HepG2 (cell line): ENCODE measurements around the gene CENPP. TPM values are rescaled to one million over a fixed set of nuclear protein-coding genes. Genes with fewer than 3 reads are reported as not detected.

Source experiments
- CAMTA2 ChIP-seq: sonication (generic); formaldehyde crosslinking; IDR thresholded peaks from 2 replicates; pipeline ENCODE4 v1.4.0; 2020; ENCODE audit warnings: mild to moderate bottlenecking, missing genetic modification reagents, borderline replicate concordance
- KLF12 ChIP-seq: sonication (generic); formaldehyde crosslinking; IDR thresholded peaks from 2 replicates; pipeline ENCODE4 v1.4.0; 2020; ENCODE audit warnings: missing genetic modification reagents, borderline replicate concordance
- NFE2L2 ChIP-seq: fragments of 150-350 bp; IDR thresholded peaks from 2 replicates; pipeline ENCODE4 v1.6.1; 2014; ENCODE audit warnings: low read length
- SRSF1 ChIP-seq: fragments of 200-400 bp; formaldehyde crosslinking; optimal IDR thresholded peaks from 2 replicates; pipeline ENCODE3; 2017; ENCODE audit warnings: mild to moderate bottlenecking, low read depth, low read length, moderate library complexity
- TOE1 ChIP-seq: sonication (generic); formaldehyde crosslinking; IDR thresholded peaks from 2 replicates; pipeline ENCODE4 v1.4.0; 2020; ENCODE audit warnings: mild to moderate bottlenecking, missing genetic modification reagents
- XBP1 ChIP-seq: sonication (generic); formaldehyde crosslinking; IDR thresholded peaks from 2 replicates; pipeline ENCODE4 v1.5.0; 2020; ENCODE audit warnings: missing genetic modification reagents
- ZFP41 ChIP-seq: sonication (generic); formaldehyde crosslinking; IDR thresholded peaks from 2 replicates; pipeline ENCODE4 v1.4.0; 2020; ENCODE audit warnings: mild to moderate bottlenecking, missing genetic modification reagents, borderline replicate concordance
- ZNF468 ChIP-seq: sonication (generic); formaldehyde crosslinking; IDR thresholded peaks from 2 replicates; pipeline ENCODE4 v1.8.0; 2022; ENCODE audit warnings: mild to moderate bottlenecking, moderate library complexity, missing genetic modification reagents
- ZNF788 ChIP-seq: sonication (generic); formaldehyde crosslinking; IDR thresholded peaks from 2 replicates; pipeline ENCODE4 v1.5.0; 2020; ENCODE audit warnings: mild to moderate bottlenecking, missing genetic modification reagents, borderline replicate concordance
- polyA plus RNA-seq, 8 experiments: library from polyadenylated mRNA; depleted of rRNA in 3 of 8; stranded (reverse) in 7 of 8; unstranded in 1 of 8; fragments of >200 nt; fragmentation: Illumina TruSeq in 4 of 8; extraction: Trizol in 4 of 8; gene quantifications; 2 replicates each; pipeline versions ENCODE4 v1.2.1 to v1.2.3, GENCODE V29; 2011 to 2016; ENCODE audit warnings: low read depth in 4 of 8, missing spikeins in 1 of 8, mixed read lengths in 1 of 8; ENCODE audit not compliant: insufficient read depth in 1 of 8
- total RNA-seq, 5 experiments: library from RNA; depleted of rRNA; stranded (reverse); fragments of >200 nt; fragmentation: Illumina TruSeq; extraction: Trizol; gene quantifications; 2 replicates each; pipeline ENCODE4 v1.2.3, GENCODE V29; 2016; ENCODE audit warnings: low read depth in 1 of 5
- TF ChIP-seq, protein P1 (sequence below): sonication (generic); formaldehyde crosslinking; IDR thresholded peaks from 2 replicates; pipeline ENCODE4 v1.5.0; 2020; ENCODE audit warnings: missing genetic modification reagents, mild to moderate bottlenecking, borderline replicate concordance
- TF ChIP-seq, protein P2 (sequence below): IDR thresholded peaks from 2 replicates; pipeline ENCODE4 v1.6.1; 2016
- TF ChIP-seq, protein P3 (sequence below): sonication (generic); formaldehyde crosslinking; IDR thresholded peaks from 2 replicates; pipeline ENCODE4 v1.4.0; 2020; ENCODE audit warnings: mild to moderate bottlenecking, missing genetic modification reagents
- TF ChIP-seq, protein P4 (sequence below): sonication (generic); formaldehyde crosslinking; IDR thresholded peaks from 2 replicates; pipeline ENCODE4 v1.5.0; 2020; ENCODE audit warnings: mild to moderate bottlenecking, low read depth, missing genetic modification reagents, borderline replicate concordance
- TF ChIP-seq, protein P5 (sequence below): sonication (generic); formaldehyde crosslinking; IDR thresholded peaks from 2 replicates; pipeline ENCODE4 v1.5.1; 2020; ENCODE audit warnings: mild to moderate bottlenecking, missing genetic modification reagents, moderate library complexity
- TF ChIP-seq, protein P6 (sequence below): sonication (generic); formaldehyde crosslinking; IDR thresholded peaks from 2 replicates; pipeline ENCODE4 v1.4.0; 2020; ENCODE audit warnings: low read depth, missing genetic modification reagents
- TF ChIP-seq, protein P7 (sequence below): sonication (generic); formaldehyde crosslinking; IDR thresholded peaks from 2 replicates; pipeline ENCODE4 v1.5.0; 2020; ENCODE audit warnings: missing genetic modification reagents

Gene CENPP
- total and polyA plus RNA-seq, 2 of the 13 experiments (the other 11 are each of a cell fraction or from before 2014, with no cell fraction given) = 2.0 to 11.4 TPM

DNA sequence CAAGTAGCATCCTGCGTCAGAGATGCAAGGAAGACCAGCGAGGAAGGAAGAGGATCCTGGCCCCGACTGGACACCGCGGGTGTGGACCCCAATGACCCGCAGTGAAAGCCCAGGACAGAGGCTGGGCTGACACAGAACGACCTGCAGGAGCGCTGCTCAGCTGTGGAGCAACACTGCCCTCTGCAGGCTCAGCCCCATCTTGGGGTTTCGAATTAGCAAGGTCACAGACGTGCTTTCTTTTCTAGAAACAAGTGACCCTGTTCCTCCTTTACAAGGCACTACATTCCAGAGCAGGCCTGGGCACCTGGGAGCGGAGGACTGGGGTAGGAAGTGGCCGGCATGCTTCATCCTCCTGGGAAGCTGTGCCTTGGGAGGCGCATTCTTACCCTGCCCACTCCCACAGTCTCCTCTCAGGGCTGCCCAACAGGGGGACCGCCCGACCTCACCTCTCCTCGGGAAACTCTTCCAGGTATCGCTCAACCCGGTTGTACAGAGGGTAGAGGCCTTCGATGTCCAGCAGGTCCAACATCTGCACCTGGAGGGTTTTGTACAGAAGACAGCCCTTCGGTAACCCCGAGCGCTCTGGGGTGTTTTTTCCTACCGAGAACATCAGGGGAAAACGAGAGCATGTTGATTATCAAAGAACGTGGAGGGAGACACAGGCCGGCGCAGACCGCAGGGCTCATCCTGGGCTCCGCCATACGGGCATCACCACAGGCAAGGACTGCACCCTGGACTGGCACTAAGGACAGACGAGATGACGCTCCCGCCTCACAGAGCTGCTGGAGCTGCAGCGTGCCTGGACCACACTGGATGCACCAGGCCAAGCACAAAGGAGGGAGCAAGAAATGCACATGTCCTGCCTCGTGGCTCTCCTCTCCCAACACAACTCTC lies 309.2 kb downstream of the CENPP start (continued):
- TF ChIP-seq SRSF1 = no peak
- TF ChIP-seq, protein P1, sequence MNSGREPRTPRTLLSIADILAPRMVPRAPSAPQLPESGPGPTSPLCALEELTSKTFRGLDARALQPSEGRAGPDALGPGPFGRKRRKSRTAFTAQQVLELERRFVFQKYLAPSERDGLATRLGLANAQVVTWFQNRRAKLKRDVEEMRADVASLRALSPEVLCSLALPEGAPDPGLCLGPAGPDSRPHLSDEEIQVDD = no peak
- TF ChIP-seq, protein P2, sequence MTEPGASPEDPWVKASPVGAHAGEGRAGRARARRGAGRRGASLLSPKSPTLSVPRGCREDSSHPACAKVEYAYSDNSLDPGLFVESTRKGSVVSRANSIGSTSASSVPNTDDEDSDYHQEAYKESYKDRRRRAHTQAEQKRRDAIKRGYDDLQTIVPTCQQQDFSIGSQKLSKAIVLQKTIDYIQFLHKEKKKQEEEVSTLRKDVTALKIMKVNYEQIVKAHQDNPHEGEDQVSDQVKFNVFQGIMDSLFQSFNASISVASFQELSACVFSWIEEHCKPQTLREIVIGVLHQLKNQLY (CRISPR knock-in tag) = no peak
- TF ChIP-seq CAMTA2 (CRISPR knock-in tag) = no peak
- TF ChIP-seq, protein P3, sequence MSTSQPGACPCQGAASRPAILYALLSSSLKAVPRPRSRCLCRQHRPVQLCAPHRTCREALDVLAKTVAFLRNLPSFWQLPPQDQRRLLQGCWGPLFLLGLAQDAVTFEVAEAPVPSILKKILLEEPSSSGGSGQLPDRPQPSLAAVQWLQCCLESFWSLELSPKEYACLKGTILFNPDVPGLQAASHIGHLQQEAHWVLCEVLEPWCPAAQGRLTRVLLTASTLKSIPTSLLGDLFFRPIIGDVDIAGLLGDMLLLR = no peak
- TF ChIP-seq, protein P4, sequence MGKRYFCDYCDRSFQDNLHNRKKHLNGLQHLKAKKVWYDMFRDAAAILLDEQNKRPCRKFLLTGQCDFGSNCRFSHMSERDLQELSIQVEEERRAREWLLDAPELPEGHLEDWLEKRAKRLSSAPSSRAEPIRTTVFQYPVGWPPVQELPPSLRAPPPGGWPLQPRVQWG (CRISPR knock-in tag) = no peak
- no peak for TF ChIP-seq XBP1 (CRISPR knock-in tag)
- TF ChIP-seq, protein P5, sequence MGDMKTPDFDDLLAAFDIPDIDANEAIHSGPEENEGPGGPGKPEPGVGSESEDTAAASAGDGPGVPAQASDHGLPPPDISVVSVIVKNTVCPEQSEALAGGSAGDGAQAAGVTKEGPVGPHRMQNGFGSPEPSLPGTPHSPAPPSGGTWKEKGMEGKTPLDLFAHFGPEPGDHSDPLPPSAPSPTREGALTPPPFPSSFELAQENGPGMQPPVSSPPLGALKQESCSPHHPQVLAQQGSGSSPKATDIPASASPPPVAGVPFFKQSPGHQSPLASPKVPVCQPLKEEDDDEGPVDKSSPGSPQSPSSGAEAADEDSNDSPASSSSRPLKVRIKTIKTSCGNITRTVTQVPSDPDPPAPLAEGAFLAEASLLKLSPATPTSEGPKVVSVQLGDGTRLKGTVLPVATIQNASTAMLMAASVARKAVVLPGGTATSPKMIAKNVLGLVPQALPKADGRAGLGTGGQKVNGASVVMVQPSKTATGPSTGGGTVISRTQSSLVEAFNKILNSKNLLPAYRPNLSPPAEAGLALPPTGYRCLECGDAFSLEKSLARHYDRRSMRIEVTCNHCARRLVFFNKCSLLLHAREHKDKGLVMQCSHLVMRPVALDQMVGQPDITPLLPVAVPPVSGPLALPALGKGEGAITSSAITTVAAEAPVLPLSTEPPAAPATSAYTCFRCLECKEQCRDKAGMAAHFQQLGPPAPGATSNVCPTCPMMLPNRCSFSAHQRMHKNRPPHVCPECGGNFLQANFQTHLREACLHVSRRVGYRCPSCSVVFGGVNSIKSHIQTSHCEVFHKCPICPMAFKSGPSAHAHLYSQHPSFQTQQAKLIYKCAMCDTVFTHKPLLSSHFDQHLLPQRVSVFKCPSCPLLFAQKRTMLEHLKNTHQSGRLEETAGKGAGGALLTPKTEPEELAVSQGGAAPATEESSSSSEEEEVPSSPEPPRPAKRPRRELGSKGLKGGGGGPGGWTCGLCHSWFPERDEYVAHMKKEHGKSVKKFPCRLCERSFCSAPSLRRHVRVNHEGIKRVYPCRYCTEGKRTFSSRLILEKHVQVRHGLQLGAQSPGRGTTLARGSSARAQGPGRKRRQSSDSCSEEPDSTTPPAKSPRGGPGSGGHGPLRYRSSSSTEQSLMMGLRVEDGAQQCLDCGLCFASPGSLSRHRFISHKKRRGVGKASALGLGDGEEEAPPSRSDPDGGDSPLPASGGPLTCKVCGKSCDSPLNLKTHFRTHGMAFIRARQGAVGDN (CRISPR knock-in tag) = peak; percentile 69
- TF ChIP-seq NFE2L2 = no peak
- TF ChIP-seq, protein P6, sequence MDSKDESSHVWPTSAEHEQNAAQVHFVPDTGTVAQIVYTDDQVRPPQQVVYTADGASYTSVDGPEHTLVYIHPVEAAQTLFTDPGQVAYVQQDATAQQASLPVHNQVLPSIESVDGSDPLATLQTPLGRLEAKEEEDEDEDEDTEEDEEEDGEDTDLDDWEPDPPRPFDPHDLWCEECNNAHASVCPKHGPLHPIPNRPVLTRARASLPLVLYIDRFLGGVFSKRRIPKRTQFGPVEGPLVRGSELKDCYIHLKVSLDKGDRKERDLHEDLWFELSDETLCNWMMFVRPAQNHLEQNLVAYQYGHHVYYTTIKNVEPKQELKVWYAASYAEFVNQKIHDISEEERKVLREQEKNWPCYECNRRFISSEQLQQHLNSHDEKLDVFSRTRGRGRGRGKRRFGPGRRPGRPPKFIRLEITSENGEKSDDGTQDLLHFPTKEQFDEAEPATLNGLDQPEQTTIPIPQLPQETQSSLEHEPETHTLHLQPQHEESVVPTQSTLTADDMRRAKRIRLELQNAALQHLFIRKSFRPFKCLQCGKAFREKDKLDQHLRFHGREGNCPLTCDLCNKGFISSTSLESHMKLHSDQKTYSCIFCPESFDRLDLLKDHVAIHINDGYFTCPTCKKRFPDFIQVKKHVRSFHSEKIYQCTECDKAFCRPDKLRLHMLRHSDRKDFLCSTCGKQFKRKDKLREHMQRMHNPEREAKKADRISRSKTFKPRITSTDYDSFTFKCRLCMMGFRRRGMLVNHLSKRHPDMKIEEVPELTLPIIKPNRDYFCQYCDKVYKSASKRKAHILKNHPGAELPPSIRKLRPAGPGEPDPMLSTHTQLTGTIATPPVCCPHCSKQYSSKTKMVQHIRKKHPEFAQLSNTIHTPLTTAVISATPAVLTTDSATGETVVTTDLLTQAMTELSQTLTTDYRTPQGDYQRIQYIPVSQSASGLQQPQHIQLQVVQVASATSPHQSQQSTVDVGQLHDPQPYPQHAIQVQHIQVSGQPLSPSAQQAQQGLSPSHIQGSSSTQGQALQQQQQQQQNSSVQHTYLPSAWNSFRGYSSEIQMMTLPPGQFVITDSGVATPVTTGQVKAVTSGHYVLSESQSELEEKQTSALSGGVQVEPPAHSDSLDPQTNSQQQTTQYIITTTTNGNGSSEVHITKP = no peak
- no peak for TF ChIP-seq ZNF468 (CRISPR knock-in tag)
- TF ChIP-seq ZNF788 (CRISPR knock-in tag) = no peak
- TF ChIP-seq ZFP41 (CRISPR knock-in tag) = no peak
- no peak for TF ChIP-seq TOE1 (CRISPR knock-in tag)
- TF ChIP-seq, protein P7, sequence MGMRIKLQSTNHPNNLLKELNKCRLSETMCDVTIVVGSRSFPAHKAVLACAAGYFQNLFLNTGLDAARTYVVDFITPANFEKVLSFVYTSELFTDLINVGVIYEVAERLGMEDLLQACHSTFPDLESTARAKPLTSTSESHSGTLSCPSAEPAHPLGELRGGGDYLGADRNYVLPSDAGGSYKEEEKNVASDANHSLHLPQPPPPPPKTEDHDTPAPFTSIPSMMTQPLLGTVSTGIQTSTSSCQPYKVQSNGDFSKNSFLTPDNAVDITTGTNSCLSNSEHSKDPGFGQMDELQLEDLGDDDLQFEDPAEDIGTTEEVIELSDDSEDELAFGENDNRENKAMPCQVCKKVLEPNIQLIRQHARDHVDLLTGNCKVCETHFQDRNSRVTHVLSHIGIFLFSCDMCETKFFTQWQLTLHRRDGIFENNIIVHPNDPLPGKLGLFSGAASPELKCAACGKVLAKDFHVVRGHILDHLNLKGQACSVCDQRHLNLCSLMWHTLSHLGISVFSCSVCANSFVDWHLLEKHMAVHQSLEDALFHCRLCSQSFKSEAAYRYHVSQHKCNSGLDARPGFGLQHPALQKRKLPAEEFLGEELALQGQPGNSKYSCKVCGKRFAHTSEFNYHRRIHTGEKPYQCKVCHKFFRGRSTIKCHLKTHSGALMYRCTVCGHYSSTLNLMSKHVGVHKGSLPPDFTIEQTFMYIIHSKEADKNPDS (CRISPR knock-in tag) = no peak
- no peak for TF ChIP-seq KLF12 (CRISPR knock-in tag)
